Small intestine (tissue), 7 donors: ENCODE data around the gene CCDC97. TPM values are rescaled to one million over a fixed set of nuclear protein-coding genes. Genes with fewer than 3 reads are reported as not detected.

Source experiments
- DNase-seq, 2 donors: peaks; one replicate each; pipeline versions ENCODE4 v3.0.0 to v3.0.0-alpha.2; 2013
- FAIRE-seq: peaks from 2 replicates; lab custom pipeline; 2012; peaks lifted over from hg19 to GRCh38; lab: Jason Lieb, UNC
- H3K27ac ChIP-seq, 3 donors: one replicate each; pipeline ENCODE4 v1.5.1; 2013; ENCODE audit warnings: low read length in 2 of 3, mild to moderate bottlenecking in 2 of 3, control low read depth in 1 of 3, inconsistent platforms in 1 of 3, low read depth in 1 of 3, moderate library complexity in 1 of 3
- H3K27me3 ChIP-seq, 3 donors: one replicate each; pipeline ENCODE4 v1.6.1; 2013; ENCODE audit warnings: low read length in 3 of 3, inconsistent platforms in 1 of 3; ENCODE audit not compliant: control insufficient read depth in 3 of 3, insufficient read depth in 3 of 3
- H3K36me3 ChIP-seq, 3 donors: one replicate each; pipeline ENCODE4 v1.6.1; 2013; ENCODE audit warnings: low read length in 3 of 3, inconsistent platforms in 1 of 3, low read depth in 1 of 3, mild to moderate bottlenecking in 1 of 3, moderate library complexity in 1 of 3; ENCODE audit not compliant: control insufficient read depth in 3 of 3, insufficient read depth in 2 of 3
- H3K4me1 ChIP-seq, 3 donors: one replicate each; pipeline ENCODE4 v1.6.1; 2013; ENCODE audit warnings: low read length in 2 of 3, inconsistent platforms in 1 of 3, low read depth in 1 of 3, mild to moderate bottlenecking in 1 of 3, moderate library complexity in 1 of 3; ENCODE audit not compliant: control insufficient read depth in 3 of 3, insufficient read depth in 2 of 3
- H3K4me3 ChIP-seq, 3 donors: one replicate each; pipeline ENCODE4 v1.5.1; 2013; ENCODE audit warnings: low read length in 3 of 3, control low read depth in 1 of 3, inconsistent platforms in 1 of 3, low read depth in 1 of 3, mild to moderate bottlenecking in 1 of 3, moderate library complexity in 1 of 3
- H3K9me3 ChIP-seq, 2 donors: one replicate each; pipeline ENCODE4 v1.6.1; 2013; ENCODE audit warnings: low read depth in 1 of 2, low read length in 1 of 2; ENCODE audit not compliant: control insufficient read depth in 2 of 2, insufficient read depth in 1 of 2
- WGBS, 3 donors: extraction: QIAGEN DNeasy Blood & Tissue Kit; methylation state at CpG; one replicate each; pipeline ENCODE4 v1.1.7; 2013; 5-methylcytosine and 5-hydroxymethylcytosine counted together
- polyA plus RNA-seq, 4 donors: library from polyadenylated mRNA; stranded (reverse) in 3 of 4; unstranded in 1 of 4; fragments of 200-250 nt in 3 of 4; fragments of 120-200 nt in 1 of 4; gene quantifications; one replicate each; pipeline versions ENCODE4 v1.2.1 to v1.2.3, GENCODE V29; 2013
- donor health status: healthy with polysubstance abuse.
- donor health status: control.
- donor health status: control.
- donor health status: Bipolar disorder and iron deficiency.
- donor health status: healthy.

Gene CCDC97
- polyA plus RNA-seq, 4 donors, result 11.1 to 26.1 (median 14.8) TPM

- H3K4me3 ChIP-seq, result peak overlapping the region in 1 of 3 donors; percentile 55
- FAIRE-seq, result no peak
These were observed 44.5 kb downstream of the CCDC97 start for GRCh38 chr19:41354343-41354953.

GRCh38 chr19:41355035-41355434 lies 45.1 kb downstream of the CCDC97 start:
- no peak for DNase-seq
- peaks cover 0 to 42% (median 0%) of the 10 kb centered on the region in 3 donors for H3K27me3 ChIP-seq
- FAIRE-seq, result no peak
- no peak overlapping the region for H3K27ac ChIP-seq
- peaks cover 0 to 10% (median 0%) of the 10 kb centered on the region in 3 donors for H3K36me3 ChIP-seq
- H3K4me1 ChIP-seq, result peaks cover 0 to 31% (median 0%) of the 10 kb centered on the region in 3 donors
- H3K4me3 ChIP-seq, result no peak overlapping the region
- 86 to 97% (median 90%) methylated on average over 1 of the region's 1 CpG for WGBS, 3 donors
- no peaks in the 10 kb centered on the region for H3K9me3 ChIP-seq

More at GRCh38 chr19:41354343-41354953, 44.5 kb downstream of the CCDC97 start:
- Histone ChIP-seq H3K4me1 (peaks cover 0 to 31% (median 0%) of the 10 kb centered on the region in 3 donors), H3K27ac (peak overlapping the region in 1 of 3 donors; percentile 57), H3K9me3 (no peaks in the 10 kb centered on the region), H3K27me3 (peaks cover 0 to 48% (median 0%) of the 10 kb centered on the region in 3 donors), H3K36me3 (peaks cover 0 to 10% (median 0%) of the 10 kb centered on the region in 3 donors)
- WGBS, 3 donors, result 87 to 91% (median 89%) methylated on average over 23 of the region's 23 CpGs
- no peak for DNase-seq

- Histone ChIP-seq H3K36me3 (peaks cover 0 to 10% (median 0%) of the 10 kb centered on the region in 3 donors), H3K4me1 (peaks cover 0 to 27% (median 0%) of the 10 kb centered on the region in 3 donors), H3K27ac (no peak overlapping the region), H3K4me3 (no peak overlapping the region), H3K9me3 (no peaks in the 10 kb centered on the region), H3K27me3 (peaks cover 0 to 34% (median 0%) of the 10 kb centered on the region in 3 donors)
- WGBS, 3 donors, result 75 to 88% (median 83%) methylated on average over 3 of the region's 3 CpGs
- DNase-seq, result no peak
- FAIRE-seq, result no peak
These were observed 45.8 kb downstream of the CCDC97 start for GRCh38 chr19:41355802-41356201.

- FAIRE-seq, result no peak
- peaks cover 0 to 20% (median 0%) of the 10 kb centered on the region in 3 donors for H3K27me3 ChIP-seq
- 73 to 89% (median 79%) methylated on average over 11 of the region's 11 CpGs for WGBS, 3 donors
- H3K9me3 ChIP-seq, result no peaks in the 10 kb centered on the region
- H3K36me3 ChIP-seq, result peaks cover 0 to 10% (median 0%) of the 10 kb centered on the region in 3 donors
- DNase-seq, result no peak
- no peak overlapping the region for H3K4me3 ChIP-seq
- H3K4me1 ChIP-seq, result peaks cover 0 to 15% (median 0%) of the 10 kb centered on the region in 3 donors
- H3K27ac ChIP-seq, result no peak overlapping the region
These were observed 47.2 kb downstream of the CCDC97 start for GRCh38 chr19:41356984-41357739.

GRCh38 chr19:41357746-41358145 lies 47.8 kb downstream of the CCDC97 start:
- H3K4me3 ChIP-seq, result no peak overlapping the region
- H3K9me3 ChIP-seq, result no peaks in the 10 kb centered on the region
- FAIRE-seq (no peak), DNase-seq (no peak)
- H3K27me3 ChIP-seq, result peaks cover 0 to 15% (median 0%) of the 10 kb centered on the region in 3 donors
- H3K27ac ChIP-seq, result no peak overlapping the region
- H3K4me1 ChIP-seq, result peaks cover 0 to 17% (median 1%) of the 10 kb centered on the region in 3 donors
- 89 to 94% (median 92%) methylated on average over 13 of the region's 13 CpGs for WGBS, 3 donors
- peaks cover 0 to 10% (median 0%) of the 10 kb centered on the region in 3 donors for H3K36me3 ChIP-seq

- Histone ChIP-seq H3K9me3 (no peaks in the 10 kb centered on the region), H3K4me3 (no peak overlapping the region), H3K27me3 (no peaks in the 10 kb centered on the region), H3K36me3 (peaks cover 0 to 7% (median 0%) of the 10 kb centered on the region in 3 donors), H3K27ac (no peak overlapping the region), H3K4me1 (peaks cover 2 to 16% (median 3%) of the 10 kb centered on the region in 3 donors)
- WGBS, 3 donors, result 89 to 95% (median 91%) methylated on average over 1 of the region's 1 CpG
- DNase-seq (no peak), FAIRE-seq (no peak)
These were observed 49.8 kb downstream of the CCDC97 start for GRCh38 chr19:41359741-41360140.

GRCh38 chr19:41362143-41362847 lies 52.3 kb downstream of the CCDC97 start:
- FAIRE-seq (no peak), DNase-seq (peak; percentile 40 to 60)
- peaks cover 0 to 4% (median 0%) of the 10 kb centered on the region in 3 donors for H3K36me3 ChIP-seq
- peak overlapping the region; percentile 37 to 65 (median 47) for H3K27ac ChIP-seq
- WGBS, 3 donors, result 66 to 80% (median 68%) methylated on average over 8 to 10 of the region's 10 CpGs
- H3K4me3 ChIP-seq, result no peak overlapping the region
- H3K9me3 ChIP-seq, result no peaks in the 10 kb centered on the region
- H3K27me3 ChIP-seq, result no peaks in the 10 kb centered on the region
- H3K4me1 ChIP-seq, result peaks cover 3 to 19% (median 4%) of the 10 kb centered on the region in 3 donors

GRCh38 chr19:41363371-41363752 lies 53.4 kb downstream of the CCDC97 start:
- DNase-seq, result no peak

More at GRCh38 chr19:41363371-41363752, 53.4 kb downstream of the CCDC97 start:
- no peaks in the 10 kb centered on the region for H3K27me3 ChIP-seq
- peaks cover 4 to 29% (median 6%) of the 10 kb centered on the region in 3 donors for H3K4me1 ChIP-seq
- WGBS, 3 donors, result 42 to 52% (median 47%) methylated on average over 6 of the region's 6 CpGs
- FAIRE-seq, result no peak
- H3K9me3 ChIP-seq, result no peaks in the 10 kb centered on the region
- H3K36me3 ChIP-seq, result peaks cover 0 to 3% (median 0%) of the 10 kb centered on the region in 3 donors
- peak overlapping the region; percentile 80 to 98 (median 97) for H3K27ac ChIP-seq
- peak overlapping the region in 2 of 3 donors; percentile 69 to 77 for H3K4me3 ChIP-seq
